Measurements from ENCODE around the gene SCAP. TPM values are rescaled to one million over a fixed set of nuclear protein-coding genes. Genes with fewer than 3 reads are reported as not detected.

Gene SCAP
- total and polyA plus RNA-seq, 2 of the 13 experiments (the other 11 are each of a cell fraction or from before 2014, with no cell fraction given): 40.4 to 53.3 TPM

DNA sequence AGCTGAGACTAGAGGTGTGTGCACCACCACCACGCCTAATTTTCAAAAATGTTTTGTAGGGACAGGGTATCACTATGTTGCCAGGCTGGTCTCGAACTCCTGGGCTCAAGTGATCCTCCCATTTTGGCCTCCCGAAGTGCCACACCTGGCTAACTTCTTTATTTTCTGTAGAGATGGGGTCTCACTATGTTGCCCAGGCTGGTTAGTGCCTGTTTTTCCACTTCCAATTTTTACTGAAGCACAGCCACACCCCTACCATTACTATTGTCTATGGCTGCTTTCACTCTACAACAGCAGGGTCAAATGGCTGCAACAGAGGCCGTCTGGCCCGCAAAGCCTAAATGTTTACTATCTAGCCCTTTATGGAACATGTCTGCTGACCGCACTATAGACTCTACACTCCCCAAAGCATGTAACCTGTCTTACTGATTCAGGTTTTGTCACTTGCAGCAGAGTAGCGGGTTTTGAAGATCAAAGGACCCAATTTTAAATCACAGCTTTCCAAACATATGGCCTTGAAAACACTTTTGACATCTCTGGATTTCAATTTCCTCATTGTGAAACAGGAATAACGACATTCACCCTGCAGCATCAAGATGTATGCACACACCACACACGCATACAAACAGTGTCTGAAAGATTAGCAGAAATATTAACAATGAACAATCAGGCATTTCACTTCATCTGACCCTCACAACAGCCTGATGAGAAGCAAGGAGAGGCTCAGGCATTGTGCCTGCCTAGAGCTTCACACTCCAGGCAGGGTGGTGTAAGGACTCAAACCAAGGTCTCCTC is 46.1 kb downstream of the SCAP start:
- Histone ChIP-seq H3K36me3 (replicated peaks in 1 of 2; ENCODE audit: control insufficient read depth in 1 of 2, insufficient read depth in 2 of 2, low read length in 2 of 2) (peaks cover 24 to 54% of the 10 kb centered on the region in 2 experiments), H3K9me3 (ENCODE audit: low read length) (no peaks in the 10 kb centered on the region), H3K79me2 (ENCODE audit: insufficient read depth, low read length) (no peaks in the 10 kb centered on the region), H3K9ac (ENCODE audit: insufficient read depth, low read depth, low read length) (no peak overlapping the region), H3K4me2 (ENCODE audit: low read depth, low read length) (no peak overlapping the region), H4K20me1 (ENCODE audit: insufficient read depth, low read length) (no peaks in the 10 kb centered on the region), H3K4me1 (ENCODE audit: insufficient read depth, low read length) (peaks cover 33% of the 10 kb centered on the region), H2AFZ (ENCODE audit: low read length) (no peak overlapping the region), H3K27me3 (ENCODE audit: control insufficient read depth in 1 of 2, insufficient read depth in 2 of 2, low read length in 2 of 2) (no peaks in the 10 kb centered on the region), H3K27ac (ENCODE audit: extremely low read length, insufficient read depth, low read length) (no peak overlapping the region), H3K4me3 (replicated peaks in 1 of 3; ENCODE audit: insufficient read depth in 1 of 3, low read depth in 2 of 3, low read length in 3 of 3) (no peak overlapping the region)
- intact Hi-C loops (cut with micrococcal nuclease; ENCODE audit: unreplicated experiment): no loop called here
- no TSS peak for BruUV-seq (replicated peaks)
- in situ Hi-C loops (cut with HindIII; ENCODE audit: extremely low pct_ligation_motif_present, low pct_unique_long_range_greater_than_20kb): loop anchor here (10.0 kb wide), 1 partner anchor 355 kb away; the partner anchor contains the start of gene SMARCC1
- POLR2A ChIA-PET: no interaction called here
- no peak for ATAC-seq
- CTCF ChIA-PET (ENCODE audit: low intra/inter-chr PET ratio, low total read pairs): no interaction called here
- FAIRE-seq: no peak
- DNase-seq (ENCODE audit: low spot score): no peak
- 94% methylated on average over 9 of the region's 9 CpGs for WGBS (ENCODE audit: low lambda C conversion rate)
- TF ChIP-seq MLLT10 (CRISPR knock-in tag; IDR thresholded peaks at IDR 0.05) (no peak), HNF4G (IDR thresholded peaks at IDR 0.05; ENCODE audit: borderline replicate concordance, low read depth, low read length) (no peak), HNF4G (CRISPR knock-in tag; IDR thresholded peaks at IDR 0.05; ENCODE audit: borderline replicate concordance, low read depth) (no peak), HNF4A (CRISPR knock-in tag; IDR thresholded peaks at IDR 0.05) (no peak), JDP2 (CRISPR knock-in tag; IDR thresholded peaks at IDR 0.05; ENCODE audit: borderline replicate concordance) (no peak), GFI1 (CRISPR knock-in tag; IDR thresholded peaks at IDR 0.05; ENCODE audit: borderline replicate concordance) (peak; percentile 11; the same call in 1 of the 2 replicates), NFKB2 (CRISPR knock-in tag; IDR thresholded peaks at IDR 0.05; ENCODE audit: borderline replicate concordance) (no peak), ZNF605 (CRISPR knock-in tag; IDR thresholded peaks at IDR 0.05) (no peak), U2AF2 (IDR thresholded peaks at IDR 0.05; ENCODE audit: low read depth, low read length) (no peak), SMAD1 (CRISPR knock-in tag; IDR thresholded peaks at IDR 0.05; ENCODE audit: borderline replicate concordance, low read depth) (no peak), ZNF121 (CRISPR knock-in tag; IDR thresholded peaks at IDR 0.05) (peak; percentile 65)
- TF ChIP-seq, protein P1, sequence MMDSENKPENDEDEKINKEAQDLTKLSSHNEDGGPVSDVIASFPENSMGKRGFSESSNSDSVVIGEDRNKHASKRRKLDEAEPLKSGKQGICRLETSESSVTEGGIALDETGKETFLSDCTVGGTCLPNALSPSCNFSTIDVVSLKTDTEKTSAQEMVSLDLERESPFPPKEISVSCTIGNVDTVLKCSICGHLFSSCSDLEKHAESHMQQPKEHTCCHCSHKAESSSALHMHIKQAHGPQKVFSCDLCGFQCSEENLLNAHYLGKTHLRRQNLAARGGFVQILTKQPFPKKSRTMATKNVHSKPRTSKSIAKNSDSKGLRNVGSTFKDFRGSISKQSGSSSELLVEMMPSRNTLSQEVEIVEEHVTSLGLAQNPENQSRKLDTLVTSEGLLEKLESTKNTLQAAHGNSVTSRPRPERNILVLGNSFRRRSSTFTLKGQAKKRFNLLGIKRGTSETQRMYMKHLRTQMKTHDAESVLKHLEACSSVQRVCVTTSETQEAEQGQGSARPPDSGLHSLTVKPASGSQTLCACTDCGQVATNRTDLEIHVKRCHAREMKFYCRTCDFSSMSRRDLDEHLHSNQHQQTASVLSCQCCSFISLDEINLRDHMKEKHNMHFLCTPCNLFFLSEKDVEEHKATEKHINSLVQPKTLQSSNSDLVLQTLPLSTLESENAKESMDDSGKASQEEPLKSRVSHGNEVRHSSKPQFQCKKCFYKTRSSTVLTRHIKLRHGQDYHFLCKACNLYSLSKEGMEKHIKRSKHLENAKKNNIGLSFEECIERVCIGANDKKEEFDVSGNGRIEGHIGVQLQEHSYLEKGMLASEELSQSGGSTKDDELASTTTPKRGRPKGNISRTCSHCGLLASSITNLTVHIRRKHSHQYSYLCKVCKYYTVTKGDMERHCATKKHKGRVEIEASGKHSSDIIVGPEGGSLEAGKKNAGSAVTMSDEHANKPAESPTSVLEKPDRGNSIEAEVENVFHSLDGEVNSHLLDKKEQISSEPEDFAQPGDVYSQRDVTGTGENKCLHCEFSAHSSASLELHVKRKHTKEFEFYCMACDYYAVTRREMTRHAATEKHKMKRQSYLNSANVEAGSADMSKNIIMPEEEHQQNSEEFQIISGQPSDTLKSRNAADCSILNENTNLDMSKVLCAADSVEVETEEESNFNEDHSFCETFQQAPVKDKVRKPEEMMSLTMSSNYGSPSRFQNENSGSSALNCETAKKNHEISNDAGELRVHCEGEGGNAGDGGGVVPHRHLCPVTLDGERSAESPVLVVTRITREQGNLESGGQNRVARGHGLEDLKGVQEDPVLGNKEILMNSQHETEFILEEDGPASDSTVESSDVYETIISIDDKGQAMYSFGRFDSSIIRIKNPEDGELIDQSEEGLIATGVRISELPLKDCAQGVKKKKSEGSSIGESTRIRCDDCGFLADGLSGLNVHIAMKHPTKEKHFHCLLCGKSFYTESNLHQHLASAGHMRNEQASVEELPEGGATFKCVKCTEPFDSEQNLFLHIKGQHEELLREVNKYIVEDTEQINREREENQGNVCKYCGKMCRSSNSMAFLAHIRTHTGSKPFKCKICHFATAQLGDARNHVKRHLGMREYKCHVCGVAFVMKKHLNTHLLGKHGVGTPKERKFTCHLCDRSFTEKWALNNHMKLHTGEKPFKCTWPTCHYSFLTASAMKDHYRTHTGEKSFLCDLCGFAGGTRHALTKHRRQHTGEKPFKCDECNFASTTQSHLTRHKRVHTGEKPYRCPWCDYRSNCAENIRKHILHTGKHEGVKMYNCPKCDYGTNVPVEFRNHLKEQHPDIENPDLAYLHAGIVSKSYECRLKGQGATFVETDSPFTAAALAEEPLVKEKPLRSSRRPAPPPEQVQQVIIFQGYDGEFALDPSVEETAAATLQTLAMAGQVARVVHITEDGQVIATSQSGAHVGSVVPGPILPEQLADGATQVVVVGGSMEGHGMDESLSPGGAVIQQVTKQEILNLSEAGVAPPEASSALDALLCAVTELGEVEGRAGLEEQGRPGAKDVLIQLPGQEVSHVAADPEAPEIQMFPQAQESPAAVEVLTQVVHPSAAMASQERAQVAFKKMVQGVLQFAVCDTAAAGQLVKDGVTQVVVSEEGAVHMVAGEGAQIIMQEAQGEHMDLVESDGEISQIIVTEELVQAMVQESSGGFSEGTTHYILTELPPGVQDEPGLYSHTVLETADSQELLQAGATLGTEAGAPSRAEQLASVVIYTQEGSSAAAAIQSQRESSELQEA (CRISPR knock-in tag; IDR thresholded peaks at IDR 0.05; ENCODE audit: not compliant biosample characterization): no peak
- TF ChIP-seq, protein P2, sequence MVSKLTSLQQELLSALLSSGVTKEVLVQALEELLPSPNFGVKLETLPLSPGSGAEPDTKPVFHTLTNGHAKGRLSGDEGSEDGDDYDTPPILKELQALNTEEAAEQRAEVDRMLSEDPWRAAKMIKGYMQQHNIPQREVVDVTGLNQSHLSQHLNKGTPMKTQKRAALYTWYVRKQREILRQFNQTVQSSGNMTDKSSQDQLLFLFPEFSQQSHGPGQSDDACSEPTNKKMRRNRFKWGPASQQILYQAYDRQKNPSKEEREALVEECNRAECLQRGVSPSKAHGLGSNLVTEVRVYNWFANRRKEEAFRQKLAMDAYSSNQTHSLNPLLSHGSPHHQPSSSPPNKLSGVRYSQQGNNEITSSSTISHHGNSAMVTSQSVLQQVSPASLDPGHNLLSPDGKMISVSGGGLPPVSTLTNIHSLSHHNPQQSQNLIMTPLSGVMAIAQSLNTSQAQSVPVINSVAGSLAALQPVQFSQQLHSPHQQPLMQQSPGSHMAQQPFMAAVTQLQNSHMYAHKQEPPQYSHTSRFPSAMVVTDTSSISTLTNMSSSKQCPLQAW (CRISPR knock-in tag; IDR thresholded peaks at IDR 0.05): no peak
- TF ChIP-seq, protein P3, sequence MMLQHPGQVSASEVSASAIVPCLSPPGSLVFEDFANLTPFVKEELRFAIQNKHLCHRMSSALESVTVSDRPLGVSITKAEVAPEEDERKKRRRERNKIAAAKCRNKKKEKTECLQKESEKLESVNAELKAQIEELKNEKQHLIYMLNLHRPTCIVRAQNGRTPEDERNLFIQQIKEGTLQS (CRISPR knock-in tag; IDR thresholded peaks at IDR 0.05): no peak

Data from HepG2 (cell line).